ENCODE results near the gene ARPC5.
"Not testable (repeated sequence)": the region's sequence is repeated elsewhere in the genome, so short reads cannot be mapped to it uniquely, and the experiment has no call there.

ARPC5 gene

GRCh38 chr1:183645531-183645930 is 9.9 kb upstream of the ARPC5 start:
- DNase-seq = no peak

- DNase-seq = no peak
Measured at GRCh38 chr1:183642166-183642565, 6.6 kb upstream of the ARPC5 start.

DNA sequence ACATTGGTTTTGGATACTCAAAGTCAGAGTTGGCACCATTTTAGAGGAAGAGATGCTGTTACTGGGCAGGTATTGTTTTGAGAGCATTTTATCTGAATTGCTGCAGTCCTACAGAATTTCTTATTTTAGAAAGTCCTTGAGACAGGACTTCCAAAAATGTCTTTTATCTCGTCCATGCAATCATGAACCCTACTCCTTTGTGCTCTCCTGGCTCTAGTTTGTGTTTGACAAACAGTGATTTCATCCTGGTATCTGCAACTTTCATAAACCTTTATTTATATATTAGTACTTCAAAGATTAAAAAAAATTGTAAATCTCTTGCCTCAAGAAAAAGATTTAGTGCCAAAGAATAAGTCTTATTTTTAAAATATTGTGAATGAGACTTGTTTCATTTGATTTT is 4.6 kb upstream of the ARPC5 start:
- DNase-seq = no peak

DNA sequence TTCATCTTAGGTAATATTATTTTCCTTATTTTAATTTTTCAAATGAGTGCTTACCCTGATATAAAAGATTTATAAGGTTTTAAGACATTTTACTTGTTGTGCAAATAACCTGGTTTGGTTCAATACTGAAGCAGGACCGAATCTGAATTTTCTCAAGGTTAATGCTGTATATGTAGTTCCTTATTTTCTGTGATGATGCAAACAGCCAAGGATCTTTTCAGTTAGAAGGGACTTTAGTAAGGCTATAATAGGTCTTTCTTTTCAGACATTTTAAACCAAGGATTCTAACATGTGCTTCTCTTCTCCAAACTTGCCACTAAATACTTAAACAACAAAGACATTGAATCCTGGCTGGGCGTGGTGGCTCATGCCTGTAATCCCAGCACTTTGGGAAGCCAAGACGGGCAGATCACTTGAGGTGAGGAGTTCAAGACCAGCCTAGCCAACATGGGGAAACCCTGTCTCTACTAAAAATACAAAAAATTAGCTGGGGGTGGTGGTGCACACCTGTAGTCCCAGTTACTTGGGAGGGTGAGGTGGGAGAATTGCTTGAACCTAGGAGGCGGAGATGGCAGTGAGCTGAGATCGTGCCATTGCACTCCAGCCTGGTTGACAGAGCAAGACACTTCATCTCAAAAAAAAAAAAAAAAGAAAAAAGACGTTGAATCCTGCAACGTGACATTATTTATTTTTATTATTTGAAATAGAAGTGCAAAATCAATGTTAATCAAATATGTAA is 3.2 kb upstream of the ARPC5 start:
- no peak for DNase-seq

- DNase-seq = no peak
Measured at GRCh38 chr1:183636783-183637182, 1.2 kb upstream of the ARPC5 start.

- no peak for DNase-seq
Measured at GRCh38 chr1:183636334-183636682, 725 bp upstream of the ARPC5 start.

DNA sequence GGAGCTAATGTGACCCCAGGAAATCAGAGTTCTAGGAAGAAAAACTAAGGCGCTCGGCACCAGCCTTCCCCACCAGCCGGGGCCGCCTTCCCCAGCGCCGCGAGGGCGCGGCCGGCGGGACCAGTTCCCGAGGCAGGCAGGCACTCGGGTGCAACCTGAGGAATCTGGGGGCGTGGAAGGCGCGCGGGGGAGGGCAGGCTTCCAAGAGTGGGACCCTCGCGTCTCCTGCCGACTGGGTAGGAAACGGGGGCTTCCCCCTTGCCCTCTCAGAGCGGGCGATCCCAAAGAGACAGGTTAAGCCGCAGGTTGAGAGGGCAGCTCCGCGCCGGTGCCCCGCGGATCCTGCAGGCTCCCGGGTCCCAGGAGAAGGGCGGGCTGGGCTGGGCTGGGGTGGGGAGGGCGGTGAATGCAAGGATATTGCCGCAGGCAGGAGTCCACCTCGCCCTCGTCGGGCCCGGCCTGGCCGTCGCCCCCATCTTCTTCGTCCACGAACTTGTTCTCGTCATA is 431 bp downstream of the ARPC5 start:
- no peak for DNase-seq

DNA sequence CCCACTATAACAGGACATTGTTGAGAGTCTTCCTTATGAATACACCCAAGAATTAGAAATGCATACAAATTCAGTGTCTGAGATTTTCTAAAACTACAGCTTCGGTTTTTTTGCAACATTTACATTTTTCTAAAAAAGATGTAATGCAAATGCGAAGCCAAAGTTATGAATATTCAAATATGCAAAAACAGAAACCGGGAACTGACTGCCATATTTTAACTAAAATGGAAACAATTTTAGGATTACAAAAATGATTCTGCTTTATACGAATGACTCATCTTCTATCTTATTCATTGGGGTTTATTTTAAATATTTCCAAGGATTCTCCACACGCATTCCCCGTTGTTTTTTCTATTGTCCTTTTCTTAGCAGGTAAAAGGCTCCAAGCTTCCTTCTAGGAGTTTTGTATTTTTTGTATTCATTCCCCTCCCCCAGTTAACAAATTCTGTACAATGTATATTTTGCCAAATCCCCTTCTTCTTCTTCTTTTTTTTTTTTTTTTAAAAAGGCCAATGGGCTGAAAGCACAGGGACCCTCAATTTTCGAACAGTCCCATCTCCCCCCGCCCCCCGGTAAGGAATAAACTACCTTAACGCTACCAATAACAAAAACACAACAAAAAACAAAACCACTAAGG is 1.0 kb downstream of the ARPC5 start:
- no peak for DNase-seq

GRCh38 chr1:183633676-183634343 is 1.8 kb downstream of the ARPC5 start:
- DNase-seq = no peak

- DNase-seq = no peak
Measured at GRCh38 chr1:183632964-183633363, 2.6 kb downstream of the ARPC5 start.

DNA sequence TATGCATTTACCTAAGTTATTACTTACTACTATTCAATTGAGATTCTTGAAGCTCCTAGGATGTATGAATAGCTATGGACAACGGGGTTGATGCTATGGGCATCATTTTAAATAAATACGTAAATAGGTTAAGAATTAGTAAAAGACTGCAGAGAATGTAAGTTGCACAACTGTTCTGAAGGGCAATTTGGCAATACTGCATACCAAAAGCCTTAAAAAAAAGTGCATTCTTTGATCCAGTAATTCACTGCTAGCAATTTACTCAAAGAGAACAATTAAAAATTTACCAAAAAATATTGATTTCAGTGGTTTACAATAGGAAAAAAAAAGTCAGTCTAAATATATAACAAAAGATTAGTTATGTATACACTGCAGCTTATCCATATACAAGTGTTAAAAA is 3.5 kb downstream of the ARPC5 start:
- DNase-seq = no peak

- no peak for DNase-seq
Measured at GRCh38 chr1:183630748-183631147, 4.8 kb downstream of the ARPC5 start.

DNA sequence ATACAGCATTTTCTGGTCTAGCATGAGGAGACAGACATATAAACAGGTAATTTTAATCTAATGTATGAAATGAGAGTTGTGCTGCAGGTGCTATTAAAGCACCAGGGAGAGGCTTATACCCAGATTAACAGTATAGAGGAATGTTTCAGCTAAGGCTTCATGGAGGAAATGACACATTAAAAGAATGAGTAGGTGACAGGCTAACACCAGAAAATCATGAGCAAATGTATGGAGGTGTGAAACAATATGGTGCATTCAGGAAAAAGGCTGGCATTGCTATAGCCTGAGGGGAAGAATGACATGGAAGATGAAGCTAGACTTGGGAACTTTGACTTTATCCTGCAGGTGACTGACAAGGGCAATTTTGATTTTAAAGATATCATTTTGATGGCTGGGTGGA is 7.0 kb downstream of the ARPC5 start:
- DNase-seq = no peak

GRCh38 chr1:183626236-183626635 is 9.3 kb downstream of the ARPC5 start:
- not testable (repeated sequence) for DNase-seq

GRCh38 chr1:183622884-183623785 is 12.4 kb downstream of the ARPC5 start:
- no peak for DNase-seq

GRCh38 chr1:183622013-183622412 is 13.6 kb downstream of the ARPC5 start:
- DNase-seq = no peak

GRCh38 chr1:183620311-183620710 is 15.3 kb downstream of the ARPC5 start:
- no peak for DNase-seq

GRCh38 chr1:183619781-183620180 is 15.8 kb downstream of the ARPC5 start:
- DNase-seq = no peak

DNA sequence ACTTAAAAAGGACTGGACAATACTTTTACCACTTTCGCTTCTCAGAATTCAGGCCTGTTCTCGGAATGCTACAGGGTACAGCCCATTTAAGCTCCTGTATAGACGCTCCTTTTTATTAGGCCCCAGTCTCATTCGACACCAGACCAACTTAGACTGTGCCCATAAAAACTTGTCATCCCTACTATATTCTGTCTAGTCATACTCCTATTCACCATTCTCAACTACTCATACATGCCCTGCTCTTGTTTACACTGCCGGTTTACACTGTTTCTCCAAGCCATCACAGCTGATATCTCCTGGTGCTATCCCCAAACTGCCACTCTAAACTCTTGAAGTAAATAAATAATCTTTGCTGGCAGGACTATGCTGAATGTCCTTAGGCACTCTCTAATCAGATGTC is 17.4 kb downstream of the ARPC5 start:
- not testable (repeated sequence) for DNase-seq

GRCh38 chr1:183612975-183613374 is 22.6 kb downstream of the ARPC5 start:
- not testable (repeated sequence) for DNase-seq

DNA sequence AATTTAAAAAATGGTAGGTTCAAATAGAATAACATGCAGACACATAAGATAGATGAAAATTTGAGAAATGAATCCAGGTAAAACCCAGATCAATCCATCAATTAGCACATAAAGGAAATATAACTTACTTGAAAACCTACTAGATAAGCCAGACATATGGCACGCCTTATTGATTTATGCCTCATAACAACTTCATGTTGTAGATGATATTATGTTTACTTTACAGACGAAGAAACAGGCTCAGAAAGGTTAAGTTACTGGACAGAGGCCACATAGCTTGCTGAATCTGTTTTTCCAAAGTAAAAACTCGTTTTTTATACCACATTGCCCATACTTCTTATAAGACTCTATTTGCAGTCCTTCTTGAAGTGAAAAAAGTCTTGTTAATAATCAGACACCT is 23.2 kb downstream of the ARPC5 start:
- DNase-seq = no peak

- no peak for DNase-seq
Measured at GRCh38 chr1:183611021-183611420, 24.6 kb downstream of the ARPC5 start.

Measured in SHP77 treated with DMSO at 0.1 percent for 48 hours (cell line).